SU-DHL-6 (cell line): ENCODE data around the gene STAM.

ENCODE experiments used
- CTCF ChIP-seq: fragments of 200-600 bp; sonication (generic); IDR thresholded peaks from one replicate; pipeline ENCODE4 v1.5.1; 2017; ENCODE audit warnings: antibody characterized with exemption, mild to moderate bottlenecking, low read length, moderate library complexity; ENCODE audit not compliant: insufficient read depth, poor library complexity, severe bottlenecking
- EZH2phosphoT487 ChIP-seq: fragments of 200-600 bp; sonication (generic), shearing (Covaris generic); conservative IDR thresholded peaks from 2 replicates; pipeline ENCODE4 v1.6.1; 2018; ENCODE audit warnings: mild to moderate bottlenecking, antibody characterized with exemption, low read length, moderate library complexity, mixed read lengths

DNA sequence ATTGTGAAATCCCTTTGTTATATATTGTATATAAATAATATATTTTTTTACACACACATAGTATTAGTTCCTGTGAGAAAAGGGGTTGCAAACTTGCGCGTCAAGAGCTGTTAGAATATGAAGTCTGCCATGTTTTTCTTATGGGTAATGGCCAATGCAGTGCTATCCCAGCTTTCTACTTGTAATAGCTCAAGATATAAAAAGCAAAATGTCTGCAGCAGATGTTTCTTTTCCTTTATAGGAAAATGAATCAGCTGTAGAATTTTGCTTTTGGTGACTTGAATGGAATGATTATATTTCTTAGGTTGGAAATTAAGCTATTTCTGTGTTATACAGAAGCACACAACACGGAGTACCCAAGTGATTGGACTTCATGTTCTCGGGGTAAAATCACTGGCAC is 54.7 kb downstream of the STAM start:
- no peak for TF ChIP-seq CTCF
- TF ChIP-seq EZH2phosphoT487, result no peak
